Hepatocyte (in vitro differentiated cells): ENCODE data around the gene NOL11. TPM values are rescaled to one million over a fixed set of nuclear protein-coding genes. Genes with fewer than 3 reads are reported as not detected.

Source experiments
- DNase-seq: peaks from one replicate; pipeline ENCODE4 v3.0.0-alpha.2; 2016; ENCODE audit warnings: low spot score
- H2AFZ ChIP-seq: fragments of 200-600 bp; sonication (generic); 2 replicates; pipeline ENCODE4 v1.6.0; 2016; ENCODE audit warnings: antibody characterized with exemption, mild to moderate bottlenecking
- H3K27ac ChIP-seq: fragments of 200-600 bp; sonication (generic); 2 replicates; pipeline ENCODE4 v1.5.1; 2016; ENCODE audit warnings: mild to moderate bottlenecking
- H3K27me3 ChIP-seq: fragments of 200-600 bp; sonication (generic); 2 replicates; pipeline ENCODE4 v1.6.1; 2016
- H3K36me3 ChIP-seq: fragments of 200-600 bp; sonication (generic); replicated peaks from 2 replicates; pipeline ENCODE4 v1.5.1; 2016; ENCODE audit warnings: low read depth; ENCODE audit not compliant: insufficient read depth
- H3K4me1 ChIP-seq: fragments of 200-600 bp; sonication (generic); 2 replicates; pipeline ENCODE4 v1.5.1; 2016; ENCODE audit warnings: mild to moderate bottlenecking, moderate library complexity; ENCODE audit not compliant: insufficient read depth
- H3K4me2 ChIP-seq: fragments of 200-600 bp; sonication (generic); 2 replicates; pipeline ENCODE4 v1.6.0; 2016
- H3K4me3 ChIP-seq: fragments of 200-600 bp; sonication (generic); 2 replicates; pipeline ENCODE4 v1.5.1; 2016; ENCODE audit warnings: mild to moderate bottlenecking
- H3K79me2 ChIP-seq: fragments of 200-600 bp; sonication (generic); 2 replicates; pipeline ENCODE4 v1.6.0; 2017; ENCODE audit warnings: mild to moderate bottlenecking
- H3K9me2 ChIP-seq: fragments of 200-600 bp; sonication (generic); replicated peaks from 2 replicates; pipeline ENCODE4 v1.6.0; 2017; ENCODE audit warnings: mild to moderate bottlenecking; ENCODE audit not compliant: insufficient read depth
- H3K9me3 ChIP-seq: fragments of 200-600 bp; sonication (generic); 2 replicates; pipeline ENCODE4 v1.5.1; 2016; ENCODE audit warnings: low read depth, mild to moderate bottlenecking
- H4K20me1 ChIP-seq: fragments of 200-600 bp; sonication (generic); 2 replicates; pipeline ENCODE4 v1.6.0; 2016; ENCODE audit warnings: mild to moderate bottlenecking; ENCODE audit not compliant: insufficient read depth, poor library complexity, severe bottlenecking
- CTCF ChIP-seq: fragments of 200-600 bp; sonication (generic); IDR thresholded peaks from 2 replicates; pipeline ENCODE4 v1.5.1; 2016; ENCODE audit warnings: antibody characterized with exemption, mild to moderate bottlenecking; ENCODE audit not compliant: poor library complexity
- EZH2 ChIP-seq: fragments of 200-600 bp; sonication (generic); IDR thresholded peaks from 2 replicates; pipeline ENCODE4 v1.6.1; 2016; ENCODE audit warnings: antibody characterized with exemption, mild to moderate bottlenecking, borderline replicate concordance
- EZH2phosphoT487 ChIP-seq: fragments of 200-600 bp; sonication (generic); IDR thresholded peaks from one replicate; pipeline ENCODE4 v1.6.1; 2018; ENCODE audit warnings: antibody characterized with exemption, mild to moderate bottlenecking, low read depth, moderate library complexity; ENCODE audit not compliant: unreplicated experiment, severe bottlenecking
- WGBS: methylation state at CpG from one replicate; pipeline ENCODE4 v1.1.6; 2016; ENCODE audit warnings: low lambda C conversion rate; ENCODE audit errors: missing lambda C conversion rate; 5-methylcytosine and 5-hydroxymethylcytosine counted together
- polyA plus RNA-seq: library from polyadenylated mRNA; unstranded; fragments of >200 nt; fragmentation: Nextera tagmentation; extraction: Ambion mirVana; gene quantifications from 2 replicates; pipeline ENCODE4 v1.2.1, GENCODE V29; 2016
- total RNA-seq: library from RNA; depleted of rRNA; stranded (reverse); fragments of >200 nt; gene quantifications from 2 replicates; pipeline ENCODE4 v1.2.3, GENCODE V29; 2014

NOL11 gene
- total and polyA plus RNA-seq, 2 experiments from 2014 or later = 23.7 to 35.7 TPM

GRCh38 chr17:67729903-67730302 is 12.2 kb downstream of the NOL11 start:
- Histone ChIP-seq H3K79me2 (peaks cover 12% of the 10 kb centered on the region), H3K9me3 (no peaks in the 10 kb centered on the region), H3K4me1 (no peaks in the 10 kb centered on the region), H3K4me3 (no peak overlapping the region), H3K27me3 (no peaks in the 10 kb centered on the region), H3K4me2 (no peak overlapping the region), H2AFZ (no peak overlapping the region), H3K9me2 (no peaks in the 10 kb centered on the region), H4K20me1 (no peaks in the 10 kb centered on the region), H3K36me3 (no peaks in the 10 kb centered on the region), H3K27ac (no peak overlapping the region)
- TF ChIP-seq CTCF (no peak), EZH2phosphoT487 (no peak), EZH2 (no peak)
- no peak for DNase-seq
- 97% methylated on average over 6 of the region's 6 CpGs for WGBS

- Histone ChIP-seq H3K4me1 (no peaks in the 10 kb centered on the region), H3K27me3 (no peaks in the 10 kb centered on the region), H3K9me2 (no peaks in the 10 kb centered on the region), H2AFZ (no peak overlapping the region), H3K27ac (no peak overlapping the region), H3K4me3 (no peak overlapping the region), H3K36me3 (no peaks in the 10 kb centered on the region), H3K79me2 (peaks cover 12% of the 10 kb centered on the region), H3K4me2 (no peak overlapping the region), H4K20me1 (no peaks in the 10 kb centered on the region), H3K9me3 (no peaks in the 10 kb centered on the region)
- TF ChIP-seq EZH2 (no peak), EZH2phosphoT487 (no peak), CTCF (no peak)
- no peak for DNase-seq
- WGBS = 83% methylated on average over 7 of the region's 7 CpGs
Measured at GRCh38 chr17:67730731-67731130, 13.0 kb downstream of the NOL11 start.

- Histone ChIP-seq H2AFZ (no peak overlapping the region), H4K20me1 (no peaks in the 10 kb centered on the region), H3K27me3 (no peaks in the 10 kb centered on the region), H3K79me2 (peaks cover 12% of the 10 kb centered on the region), H3K9me2 (no peaks in the 10 kb centered on the region), H3K4me3 (no peak overlapping the region), H3K27ac (no peak overlapping the region), H3K4me1 (no peaks in the 10 kb centered on the region), H3K9me3 (no peaks in the 10 kb centered on the region), H3K36me3 (no peaks in the 10 kb centered on the region), H3K4me2 (no peak overlapping the region)
- no peak for TF ChIP-seq CTCF
- no peak for TF ChIP-seq EZH2phosphoT487
- TF ChIP-seq EZH2 = no peak
- WGBS = 67% methylated on average over 2 of the region's 2 CpGs
- DNase-seq = no peak
Measured at GRCh38 chr17:67733449-67733848, 15.7 kb downstream of the NOL11 start.

GRCh38 chr17:67737145-67737544 is 19.4 kb downstream of the NOL11 start:
- Histone ChIP-seq H3K9me2 (no peaks in the 10 kb centered on the region), H3K27me3 (no peaks in the 10 kb centered on the region), H3K9me3 (no peaks in the 10 kb centered on the region), H3K79me2 (no peaks in the 10 kb centered on the region), H2AFZ (no peak overlapping the region), H3K4me1 (no peaks in the 10 kb centered on the region), H3K4me2 (no peak overlapping the region), H3K36me3 (peaks cover 2% of the 10 kb centered on the region), H3K27ac (no peak overlapping the region), H3K4me3 (no peak overlapping the region), H4K20me1 (no peaks in the 10 kb centered on the region)
- DNase-seq = no peak
- TF ChIP-seq CTCF (no peak), EZH2phosphoT487 (no peak), EZH2 (no peak)
- WGBS = 94% methylated on average over 8 of the region's 8 CpGs
